Astrocyte of the spinal cord (primary cell): ENCODE data around the gene DGKH.

ENCODE experiments used
- DNase-seq: peaks from one replicate; pipeline ENCODE4 v3.0.0; 2011; ENCODE audit warnings: low read depth, low spot score
- H3K4me3 ChIP-seq: 2 replicates; pipeline ENCODE4 v1.5.1; 2011; ENCODE audit warnings: low read depth, mild to moderate bottlenecking, low read length, moderate library complexity
- CTCF ChIP-seq: IDR thresholded peaks from 2 replicates; pipeline ENCODE4 v1.5.1; 2012; ENCODE audit warnings: low read depth, mild to moderate bottlenecking, low read length, inconsistent platforms
- in situ Hi-C: cut with HindIII; loops from 2 replicates; pipeline ENCODE4 v1.10.0; 2017; ENCODE audit warnings: low sequenced_read_pairs

The DGKH gene, protein sequence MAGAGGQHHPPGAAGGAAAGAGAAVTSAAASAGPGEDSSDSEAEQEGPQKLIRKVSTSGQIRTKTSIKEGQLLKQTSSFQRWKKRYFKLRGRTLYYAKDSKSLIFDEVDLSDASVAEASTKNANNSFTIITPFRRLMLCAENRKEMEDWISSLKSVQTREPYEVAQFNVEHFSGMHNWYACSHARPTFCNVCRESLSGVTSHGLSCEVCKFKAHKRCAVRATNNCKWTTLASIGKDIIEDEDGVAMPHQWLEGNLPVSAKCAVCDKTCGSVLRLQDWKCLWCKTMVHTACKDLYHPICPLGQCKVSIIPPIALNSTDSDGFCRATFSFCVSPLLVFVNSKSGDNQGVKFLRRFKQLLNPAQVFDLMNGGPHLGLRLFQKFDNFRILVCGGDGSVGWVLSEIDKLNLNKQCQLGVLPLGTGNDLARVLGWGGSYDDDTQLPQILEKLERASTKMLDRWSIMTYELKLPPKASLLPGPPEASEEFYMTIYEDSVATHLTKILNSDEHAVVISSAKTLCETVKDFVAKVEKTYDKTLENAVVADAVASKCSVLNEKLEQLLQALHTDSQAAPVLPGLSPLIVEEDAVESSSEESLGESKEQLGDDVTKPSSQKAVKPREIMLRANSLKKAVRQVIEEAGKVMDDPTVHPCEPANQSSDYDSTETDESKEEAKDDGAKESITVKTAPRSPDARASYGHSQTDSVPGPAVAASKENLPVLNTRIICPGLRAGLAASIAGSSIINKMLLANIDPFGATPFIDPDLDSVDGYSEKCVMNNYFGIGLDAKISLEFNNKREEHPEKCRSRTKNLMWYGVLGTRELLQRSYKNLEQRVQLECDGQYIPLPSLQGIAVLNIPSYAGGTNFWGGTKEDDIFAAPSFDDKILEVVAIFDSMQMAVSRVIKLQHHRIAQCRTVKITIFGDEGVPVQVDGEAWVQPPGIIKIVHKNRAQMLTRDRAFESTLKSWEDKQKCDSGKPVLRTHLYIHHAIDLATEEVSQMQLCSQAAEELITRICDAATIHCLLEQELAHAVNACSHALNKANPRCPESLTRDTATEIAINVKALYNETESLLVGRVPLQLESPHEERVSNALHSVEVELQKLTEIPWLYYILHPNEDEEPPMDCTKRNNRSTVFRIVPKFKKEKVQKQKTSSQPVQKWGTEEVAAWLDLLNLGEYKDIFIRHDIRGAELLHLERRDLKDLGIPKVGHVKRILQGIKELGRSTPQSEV

DNA sequence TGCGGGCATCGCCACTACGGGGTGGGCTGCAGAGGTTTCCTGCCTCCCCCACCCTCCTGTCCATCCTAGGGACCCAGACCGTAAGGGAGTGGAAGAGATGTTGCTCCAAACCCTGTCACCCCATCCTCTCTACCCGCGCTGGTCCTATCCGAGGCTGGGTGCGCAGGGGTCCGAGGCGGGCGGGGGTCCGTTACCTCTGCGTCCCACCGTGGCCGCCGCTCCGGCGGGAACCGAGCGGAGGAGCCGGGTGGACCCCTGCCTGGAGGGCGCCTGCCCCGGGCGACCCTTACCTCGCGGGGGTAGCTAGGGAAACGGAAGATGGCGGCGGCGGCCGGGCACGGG, at the start of gene DGKH:
Gene DGKH (plus strand): TSS at position 307 of the 342 bp plus-strand sequence. CDS start 126 bp downstream, outside the sequence.
- no peak for DNase-seq

GRCh38 chr13:42000846-42001245, 47.6 kb upstream of the DGKH start:
- no peak for TF ChIP-seq CTCF
- H3K4me3 ChIP-seq = no peak overlapping the region
- no peak for DNase-seq
- in situ Hi-C loops = no loop called here

More for the DNA sequence above, at the start of gene DGKH:
- TF ChIP-seq CTCF = no peak
- in situ Hi-C loops = no loop called here
- peak within 1 kb of the TSS; percentile 79 for H3K4me3 ChIP-seq

GRCh38 chr13:42001580-42001979, 46.9 kb upstream of the DGKH start:
- in situ Hi-C loops = no loop called here
- TF ChIP-seq CTCF = no peak
- DNase-seq = peak; percentile 73
- no peak overlapping the region for H3K4me3 ChIP-seq

- in situ Hi-C loops = no loop called here
- DNase-seq = no peak
Measured at GRCh38 chr13:42002066-42002465, 46.4 kb upstream of the DGKH start.

DNA sequence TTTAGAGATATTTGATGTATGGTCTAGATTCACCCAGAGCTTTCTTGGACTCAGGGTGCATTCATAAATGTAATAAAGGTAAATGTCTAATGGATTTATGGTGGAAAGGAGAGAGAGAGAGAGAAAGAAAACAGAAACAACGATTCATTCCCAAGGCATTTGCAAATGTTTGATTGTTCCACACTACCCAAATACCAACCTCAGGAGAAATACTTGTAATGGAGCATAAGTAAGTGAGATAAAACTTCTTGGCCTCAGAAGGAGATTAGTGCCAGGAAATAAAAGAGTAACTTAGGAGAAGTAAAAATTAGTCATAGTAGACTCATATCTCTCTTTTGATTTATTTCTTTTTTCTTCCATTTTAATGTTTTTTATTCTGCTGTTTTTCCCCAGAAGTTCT, 40.6 kb upstream of the DGKH start:
- DNase-seq = peak; percentile 61
- no peak overlapping the region for H3K4me3 ChIP-seq
- no peak for TF ChIP-seq CTCF
- in situ Hi-C loops = no loop called here

More at GRCh38 chr13:42002066-42002465, 46.4 kb upstream of the DGKH start:
- no peak overlapping the region for H3K4me3 ChIP-seq
- TF ChIP-seq CTCF = no peak

DNA sequence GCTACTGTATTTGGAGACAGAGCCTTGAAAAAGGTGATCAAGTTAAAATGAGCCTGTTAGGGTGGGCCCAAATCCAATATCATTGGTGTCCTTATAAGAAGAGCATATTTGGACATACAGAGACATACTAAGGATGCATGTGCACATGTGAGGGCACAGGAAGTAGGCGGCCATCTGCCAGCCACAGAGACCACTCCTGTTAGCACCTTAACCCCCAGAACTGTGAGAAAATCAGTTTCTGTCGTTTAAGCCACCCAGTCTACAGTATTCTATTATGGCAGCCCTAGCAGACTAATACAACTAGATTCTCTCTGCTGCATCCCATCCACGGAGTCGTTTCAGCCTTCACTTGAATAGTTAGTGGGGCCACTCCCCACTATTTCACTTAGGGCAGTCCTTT, 39.4 kb upstream of the DGKH start:
- no peak for TF ChIP-seq CTCF
- no peak overlapping the region for H3K4me3 ChIP-seq
- no peak for DNase-seq
- in situ Hi-C loops = no loop called here
